HG02623 (cell line): ENCODE measurements around the gene FCHSD2.
"Not testable (repeated sequence)": the region's sequence is repeated elsewhere in the genome, so short reads cannot be mapped to it uniquely, and the experiment has no call there.

ENCODE experiments used
- ATAC-seq: cut with Tn5 transposase; IDR thresholded peaks from one replicate; pipeline ENCODE4 v1.9.1; 2021; ENCODE audit warnings: moderate library complexity; ENCODE audit not compliant: unreplicated experiment

The FCHSD2 gene

GRCh38 chr11:72811686-72812085 lies 330.4 kb downstream of the FCHSD2 start:
- not testable (repeated sequence) for ATAC-seq

- ATAC-seq, result no peak
Observed at GRCh38 chr11:72808331-72808798, 333.8 kb downstream of the FCHSD2 start.

GRCh38 chr11:72807792-72808191 lies 334.3 kb downstream of the FCHSD2 start:
- ATAC-seq, result no peak

DNA sequence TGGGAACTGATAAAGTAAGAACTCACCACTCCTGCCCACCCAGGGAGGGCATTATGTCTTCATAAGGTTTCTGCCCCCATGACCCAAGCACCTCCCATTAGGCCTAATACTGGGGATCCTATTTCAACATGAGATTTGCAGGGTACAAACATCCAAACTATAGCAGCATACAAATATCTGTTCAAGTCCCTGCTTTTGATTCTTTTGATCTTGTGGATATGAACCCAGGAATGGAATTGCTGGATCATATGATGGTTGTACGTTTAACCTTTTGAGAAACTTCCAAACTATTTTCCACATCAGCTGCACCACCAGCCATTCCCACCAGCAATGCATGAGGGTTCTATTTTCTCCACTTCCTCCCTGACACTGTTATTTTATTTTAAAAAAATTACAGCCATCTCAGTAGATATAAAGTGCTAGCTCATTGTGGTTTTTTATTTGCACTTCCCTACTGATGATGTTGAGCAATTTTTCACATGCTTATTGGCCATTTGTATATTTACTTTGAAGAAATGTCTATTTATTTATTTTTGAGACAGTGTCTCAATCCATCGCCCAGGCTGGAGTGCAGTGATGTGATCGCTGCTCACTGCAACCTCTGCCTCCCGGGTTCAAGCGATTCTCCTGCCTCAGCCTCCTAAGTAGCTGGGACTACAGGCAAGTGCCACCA lies 335.0 kb downstream of the FCHSD2 start:
- ATAC-seq, result no peak

- ATAC-seq, result not testable (repeated sequence)
Observed at GRCh38 chr11:72806378-72806777, 335.7 kb downstream of the FCHSD2 start.

GRCh38 chr11:72805216-72805615 lies 336.9 kb downstream of the FCHSD2 start:
- ATAC-seq, result no peak

GRCh38 chr11:72802822-72803221 lies 339.3 kb downstream of the FCHSD2 start:
- no peak for ATAC-seq

DNA sequence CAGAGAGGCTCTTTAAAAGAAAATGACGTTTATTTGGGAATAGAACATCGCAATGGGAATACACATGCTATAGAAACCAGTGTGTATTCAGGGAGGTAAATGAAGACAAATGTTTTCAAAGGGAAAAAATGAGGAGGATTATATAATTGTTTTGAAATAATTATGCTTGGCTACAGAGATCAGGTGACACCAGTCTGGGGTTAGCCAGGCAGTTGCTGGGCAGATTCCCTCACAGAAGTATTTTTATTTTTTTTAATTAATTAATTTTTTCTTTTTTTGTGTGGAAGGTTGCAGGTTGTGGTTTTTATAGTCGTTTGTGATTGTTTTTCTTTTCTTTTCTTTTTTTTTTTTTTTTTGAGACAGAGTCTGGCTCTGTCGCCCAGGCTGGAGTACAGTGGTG lies 342.7 kb downstream of the FCHSD2 start:
- ATAC-seq, result no peak

DNA sequence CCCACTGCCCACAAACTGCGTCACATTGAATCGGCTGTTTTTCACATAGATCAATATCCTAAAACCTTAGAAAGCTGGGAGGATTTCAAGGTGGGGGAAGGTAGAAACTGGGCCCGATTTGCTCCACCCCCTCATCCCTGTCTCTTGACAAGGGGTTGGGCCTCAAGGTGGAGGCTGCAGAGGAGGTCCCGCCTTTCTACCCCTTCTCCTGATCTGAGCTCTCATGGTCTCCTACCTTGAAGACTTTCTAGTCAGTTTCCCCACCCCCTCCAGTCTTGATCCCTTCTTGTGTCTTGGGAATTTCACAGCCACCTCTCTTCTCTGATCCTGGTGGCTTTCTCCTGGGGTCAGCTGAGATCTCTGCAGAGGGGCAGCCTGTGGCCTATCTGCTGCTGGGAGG lies 343.8 kb downstream of the FCHSD2 start:
- ATAC-seq, result no peak

DNA sequence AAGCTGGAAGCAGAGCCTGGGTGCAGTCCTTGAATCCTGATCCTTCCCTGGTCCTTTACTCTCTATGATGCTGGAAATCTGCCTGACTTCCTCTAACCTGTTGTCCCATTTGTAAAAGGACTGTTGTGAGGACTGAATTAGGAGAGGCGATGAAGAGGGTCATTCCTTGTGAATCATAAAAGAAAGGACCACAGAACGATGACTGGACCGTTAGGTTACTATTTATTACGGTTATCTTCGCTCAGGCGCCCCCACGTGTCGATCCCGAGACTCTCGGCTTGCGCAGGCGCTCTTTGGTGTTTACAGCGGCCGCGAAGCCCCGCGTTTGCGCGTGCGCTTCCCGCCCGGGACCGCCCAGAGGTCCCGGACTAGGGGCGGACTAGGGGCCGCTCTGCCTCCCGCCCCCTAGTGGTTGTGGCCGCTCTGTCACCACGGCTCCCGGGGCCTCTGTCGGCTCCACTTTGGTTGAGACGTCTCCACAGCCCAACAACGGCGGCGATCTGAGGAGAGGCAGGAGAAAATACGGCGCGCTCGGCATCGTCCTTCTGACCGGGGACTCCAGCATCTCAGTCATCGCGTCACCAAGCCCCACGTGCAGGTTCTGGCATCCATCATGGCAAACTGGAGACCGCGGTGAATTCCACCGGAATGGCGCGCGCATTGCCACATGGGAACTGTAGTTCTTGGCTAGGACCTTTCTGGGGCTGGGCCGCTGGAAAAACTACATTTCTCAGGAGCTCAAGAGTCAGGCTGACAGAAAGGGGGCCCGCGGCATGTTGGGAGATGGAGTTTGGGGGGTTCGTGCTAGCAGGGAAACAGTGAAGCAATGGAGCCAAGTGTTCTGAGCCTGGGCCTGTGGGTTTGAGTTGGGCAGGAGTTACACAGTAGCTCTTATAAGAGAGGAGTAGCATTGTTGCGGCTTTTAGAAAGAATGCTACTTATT lies 348.4 kb downstream of the FCHSD2 start, which contains the start of gene STARD10:
STARD10 (minus strand) TSS at position 623 of the 943 bp plus-strand sequence. CDS start 12,866 bp downstream, outside the sequence.
- ATAC-seq, result peak; percentile 86

DNA sequence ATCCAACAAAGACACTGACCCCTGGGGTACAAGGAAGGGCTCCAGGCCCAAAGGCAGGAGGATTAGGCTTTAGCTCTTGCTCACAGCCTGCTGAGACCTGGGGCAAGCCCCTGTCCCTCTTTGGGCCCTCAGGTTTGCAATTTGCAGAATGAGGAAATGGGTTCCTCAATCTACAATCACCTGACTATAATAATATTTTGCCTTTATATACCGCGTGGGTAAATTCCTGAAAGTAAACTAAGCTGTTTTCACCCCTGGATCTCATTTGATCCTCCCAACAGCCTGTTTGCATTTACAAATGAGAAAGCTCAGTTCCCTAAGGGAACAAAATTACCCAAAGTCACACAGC lies 349.1 kb downstream of the FCHSD2 start:
- ATAC-seq, result no peak

DNA sequence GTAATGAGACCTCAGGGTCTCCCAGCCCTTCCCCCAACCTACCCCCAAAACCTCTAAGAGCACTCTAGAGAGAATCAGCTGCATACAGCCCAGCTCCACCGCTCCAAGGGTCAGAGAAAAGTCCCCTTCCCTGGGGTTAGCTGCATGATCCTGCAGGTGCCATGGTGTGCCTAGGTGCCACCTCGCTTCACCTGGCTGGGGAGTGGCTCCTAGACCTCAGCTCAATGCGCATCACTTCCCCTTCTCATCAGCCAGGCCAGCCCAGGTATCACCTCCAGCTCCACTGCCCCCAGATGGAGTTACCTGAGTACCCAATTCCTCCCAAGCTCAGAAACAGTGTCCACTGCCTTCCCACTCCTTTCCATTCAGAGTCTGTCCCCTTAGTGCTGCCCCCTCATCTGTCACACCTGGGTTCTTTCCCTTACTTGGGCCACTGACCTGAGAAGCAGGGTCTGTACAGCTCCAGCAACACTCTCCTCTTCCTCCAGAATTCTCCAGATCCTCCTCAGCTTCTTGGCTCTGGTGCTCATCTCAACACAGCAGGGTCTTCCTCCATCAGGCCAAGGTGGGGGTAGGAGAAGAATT lies 349.6 kb downstream of the FCHSD2 start:
- ATAC-seq, result no peak

DNA sequence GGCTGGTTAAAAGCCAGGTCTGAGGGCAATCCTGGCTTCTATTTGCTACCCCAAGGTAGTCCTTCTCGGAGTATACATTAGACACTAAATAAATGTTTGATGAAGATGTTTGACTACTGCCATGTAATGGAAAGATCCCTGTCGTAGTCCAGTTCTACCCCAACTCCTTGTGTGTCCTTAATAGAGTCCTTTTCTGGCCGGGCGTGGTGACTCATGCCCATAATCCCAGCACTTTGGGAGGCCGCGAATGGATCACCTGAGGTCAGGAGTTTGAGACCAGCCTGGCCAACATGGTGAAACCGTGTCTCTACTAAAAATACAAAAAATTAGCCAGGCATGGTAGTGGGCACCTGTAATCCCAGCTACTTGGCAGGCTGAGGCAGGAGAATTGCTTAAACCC lies 350.9 kb downstream of the FCHSD2 start:
- not testable (repeated sequence) for ATAC-seq

DNA sequence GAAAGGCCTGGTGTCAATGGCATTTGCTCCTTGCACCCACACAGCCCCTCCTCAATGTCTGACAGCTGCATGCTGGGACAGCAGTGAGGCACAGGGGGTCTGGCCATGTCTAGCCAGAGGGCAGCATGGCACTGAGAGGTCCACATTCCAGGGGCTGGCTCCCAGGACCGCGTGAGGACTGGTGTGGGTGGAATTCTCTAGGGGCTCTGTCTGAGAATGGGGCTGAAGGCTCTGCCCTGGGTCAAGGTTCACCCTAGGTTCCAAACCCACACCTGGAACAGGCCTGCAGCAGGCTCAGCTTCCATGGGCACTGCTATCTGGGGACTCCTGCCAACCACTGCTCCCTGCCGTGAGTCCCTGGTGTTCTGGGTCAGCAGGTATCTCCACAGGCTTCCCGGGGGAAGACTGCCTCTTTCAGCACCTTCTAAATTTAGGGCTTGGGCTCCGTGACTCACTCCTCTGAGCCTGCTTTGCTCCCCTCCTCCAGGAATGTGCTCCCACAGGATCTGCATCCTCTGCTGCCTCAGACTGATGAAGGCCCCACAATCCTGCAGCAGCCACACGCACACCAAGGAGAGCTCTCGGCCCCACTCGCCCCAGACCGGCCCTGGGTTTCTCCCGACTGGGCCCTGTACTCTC lies 352.5 kb downstream of the FCHSD2 start:
- no peak for ATAC-seq

DNA sequence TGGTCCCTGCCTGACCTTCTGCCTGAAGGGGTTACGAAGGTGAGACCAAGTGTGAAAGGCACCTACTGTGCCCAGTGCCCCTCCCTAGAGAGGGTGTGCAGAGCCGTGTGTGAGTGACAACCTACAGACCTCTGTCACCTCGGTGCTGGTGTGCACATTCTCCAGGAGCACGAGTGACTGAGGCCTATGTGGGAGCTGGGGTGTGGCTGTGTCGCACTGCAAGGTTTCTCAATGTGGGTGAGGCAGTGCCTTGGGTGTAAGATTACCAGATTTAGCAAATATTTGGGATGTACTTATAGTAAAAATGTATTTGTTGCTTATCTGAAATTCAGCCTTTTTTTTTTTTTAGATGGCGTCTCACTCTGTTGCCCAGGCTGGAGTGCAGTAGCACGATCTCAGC lies 353.9 kb downstream of the FCHSD2 start:
- ATAC-seq, result no peak

GRCh38 chr11:72787216-72788104 lies 354.7 kb downstream of the FCHSD2 start:
- ATAC-seq, result no peak
